Stimulated activated CD4-positive, alpha-beta T cell treated with anti-CD3 and anti-CD28 coated beads, Interleukin-2, amount 100 ng/mL, for 48 hours (primary cell): ENCODE results near the gene TGFBI.

ENCODE experiments used
- DNase-seq, 2 donors: peaks; one replicate each; pipeline ENCODE4 v3.0.0-alpha.2; 2020

Gene TGFBI

GRCh38 chr5:136067422-136067821 is 38.6 kb downstream of the TGFBI start:
- no peak for DNase-seq

- DNase-seq, result no peak
Measured at GRCh38 chr5:136070486-136071285, 41.9 kb downstream of the TGFBI start.

GRCh38 chr5:136073714-136074529 is 45.1 kb downstream of the TGFBI start:
- no peak for DNase-seq

DNA sequence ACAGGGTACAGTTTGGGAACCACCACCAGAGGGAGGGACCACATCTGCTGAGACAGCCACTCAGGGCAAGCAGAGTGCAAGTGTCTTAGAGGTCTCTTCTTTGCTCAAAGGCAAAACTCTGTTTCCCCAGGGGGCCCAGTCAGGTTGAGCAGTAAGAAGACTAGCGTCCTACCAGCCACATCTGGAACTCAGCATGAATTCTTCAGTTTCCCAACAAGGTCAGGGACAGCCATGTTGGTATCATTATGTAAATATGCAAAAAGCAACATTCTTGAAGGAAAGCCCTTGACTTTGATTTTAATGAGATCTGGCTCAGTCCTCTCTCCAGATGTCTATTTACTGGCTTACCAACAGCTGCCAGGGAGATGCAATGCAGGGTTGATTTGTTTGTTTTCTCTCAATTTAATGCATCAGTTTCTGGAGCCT is 46.7 kb downstream of the TGFBI start:
- DNase-seq, result no peak

DNA sequence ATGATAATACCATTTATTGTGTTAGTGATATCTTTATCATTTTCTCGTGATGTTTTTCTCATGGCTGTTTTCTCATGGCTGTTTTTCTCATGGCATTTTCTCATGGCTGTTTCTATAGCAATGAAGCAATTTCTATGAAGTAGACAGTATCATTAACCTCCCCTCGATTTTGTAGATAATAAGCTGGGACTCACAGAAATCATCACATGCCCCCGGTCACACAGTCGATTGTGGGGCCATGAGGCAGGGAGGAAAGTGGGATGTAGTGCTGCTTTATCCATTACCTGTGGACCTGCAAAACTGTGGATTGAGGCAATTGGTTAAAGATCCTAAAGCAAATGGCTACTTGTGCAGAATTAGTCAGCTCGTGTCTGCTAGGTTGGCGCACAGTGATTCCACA is 47.3 kb downstream of the TGFBI start:
- no peak for DNase-seq

DNA sequence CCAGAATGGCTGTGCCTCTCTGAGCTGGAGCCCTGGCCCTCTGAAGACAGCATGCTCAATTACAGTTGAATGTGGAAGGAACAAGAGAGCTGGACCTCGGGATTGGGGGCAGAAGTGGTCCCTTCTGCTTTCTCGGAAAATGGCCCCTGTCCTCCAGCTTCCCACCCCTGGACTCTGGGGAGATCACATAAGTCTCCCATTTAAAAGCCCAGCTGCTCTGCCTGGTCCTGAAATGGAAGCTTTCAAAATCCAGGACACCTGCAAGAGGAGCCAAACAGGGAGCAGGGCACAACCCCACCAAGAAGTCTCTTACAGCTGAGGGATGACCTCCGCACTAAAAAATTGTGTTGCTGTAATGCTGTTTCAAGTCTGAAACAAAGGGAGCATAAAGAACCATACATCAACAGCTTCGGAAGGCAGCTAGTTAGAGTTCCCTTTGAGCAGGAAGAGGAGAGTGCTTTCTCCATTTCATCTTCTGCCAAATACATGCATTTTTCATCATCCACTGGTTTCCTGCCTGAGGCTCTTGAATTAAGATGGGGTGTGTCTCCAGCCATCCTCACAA is 48.2 kb downstream of the TGFBI start:
- no peak for DNase-seq

- no peak for DNase-seq
Measured at GRCh38 chr5:136079195-136079985, 50.6 kb downstream of the TGFBI start.

DNA sequence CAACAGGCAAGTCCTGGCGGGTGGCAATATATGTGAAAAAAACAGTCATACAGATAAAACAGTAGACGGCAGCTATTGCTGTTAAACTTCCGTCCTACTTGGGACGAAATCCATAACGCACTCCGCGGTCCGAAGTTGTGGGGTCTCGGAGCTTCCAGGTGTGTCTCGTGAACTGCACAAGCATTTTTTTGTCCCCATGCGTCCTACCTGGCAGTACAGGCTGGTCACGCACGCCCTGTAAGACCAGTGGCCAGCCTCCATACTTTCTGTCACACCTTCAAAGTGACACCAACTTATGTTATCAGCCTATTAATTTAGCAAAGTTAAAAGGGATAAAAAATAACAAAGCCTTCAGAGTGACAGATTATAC is 51.3 kb downstream of the TGFBI start:
- no peak for DNase-seq

- DNase-seq, result peak; percentile 58 to 77
Measured at GRCh38 chr5:136080483-136081216, 51.9 kb downstream of the TGFBI start.

GRCh38 chr5:136081217-136081591 is 52.4 kb downstream of the TGFBI start:
- no peak for DNase-seq

DNA sequence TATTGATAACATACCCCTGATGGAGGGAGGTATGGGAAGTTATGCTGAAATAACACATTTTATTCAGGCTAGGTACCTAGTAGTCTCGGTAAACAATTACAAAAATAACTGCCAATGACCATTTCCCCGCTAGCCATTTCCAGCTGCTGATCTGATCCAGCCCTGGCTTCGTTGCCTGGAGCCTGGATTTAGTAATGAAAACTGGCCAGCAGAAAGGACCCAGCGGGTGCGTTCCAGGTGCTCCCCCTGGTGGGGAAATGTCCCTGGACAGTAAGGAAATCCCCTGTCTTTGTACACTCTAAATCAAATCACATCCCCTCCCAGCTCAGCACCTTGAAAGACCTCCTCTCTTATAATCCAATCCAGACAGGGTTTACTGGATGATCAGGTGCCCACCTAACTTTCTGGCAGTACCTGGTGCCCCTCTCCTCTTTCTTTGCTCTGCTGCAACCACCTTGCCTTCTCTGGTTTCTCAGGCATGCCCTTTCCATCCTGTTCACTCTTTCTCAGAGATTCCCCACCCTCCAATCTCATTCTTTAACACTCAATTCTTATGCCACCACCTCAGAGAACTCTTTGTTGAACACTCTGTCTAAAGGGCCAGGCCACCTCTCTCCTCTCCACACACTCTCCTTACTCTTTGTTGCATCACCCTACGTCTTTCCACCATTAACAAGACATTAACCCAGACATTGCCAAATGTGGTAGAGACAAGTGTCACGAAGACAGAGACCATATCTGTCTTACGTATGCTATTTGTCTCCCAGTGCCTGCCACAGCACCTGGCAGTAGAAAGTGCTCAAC is 53.8 kb downstream of the TGFBI start:
- peak; percentile 30 to 67 for DNase-seq

- no peak for DNase-seq
Measured at GRCh38 chr5:136084698-136085097, 55.9 kb downstream of the TGFBI start.

DNA sequence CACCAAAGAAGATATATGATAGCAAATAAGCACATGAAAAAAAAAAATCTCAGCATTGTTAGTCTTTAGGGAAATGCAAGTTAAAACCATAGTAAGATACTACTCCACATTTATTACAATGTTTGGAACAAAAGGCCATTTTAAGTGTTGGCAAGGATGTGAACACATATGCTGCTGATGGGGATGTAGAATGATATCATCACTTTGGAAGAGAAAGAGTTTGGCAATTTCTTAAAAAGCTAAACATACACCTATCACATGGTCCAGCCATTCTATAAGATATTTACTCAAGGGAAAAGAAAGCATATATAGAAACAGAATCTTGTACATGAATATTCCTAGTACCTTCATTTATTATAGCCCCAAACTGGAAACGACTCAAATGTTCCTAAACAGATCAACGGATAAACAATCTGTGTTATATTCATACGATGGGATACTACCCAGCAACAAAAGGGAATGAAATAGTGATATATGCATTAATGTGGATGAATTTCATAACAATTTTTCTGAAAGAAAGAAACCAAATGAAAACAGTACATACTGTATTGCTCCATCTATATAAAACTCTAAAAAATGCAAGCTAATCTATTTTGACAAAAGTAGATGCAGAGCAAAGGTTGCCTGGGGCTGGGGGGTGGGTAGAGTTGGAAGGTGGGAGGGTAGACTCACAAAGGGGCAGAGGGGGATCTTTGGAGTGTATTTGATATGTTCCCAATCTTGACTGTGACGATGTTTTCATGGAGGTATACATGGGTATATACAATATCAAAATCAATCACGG is 58.2 kb downstream of the TGFBI start:
- DNase-seq, result no peak

GRCh38 chr5:136087961-136088871 is 59.4 kb downstream of the TGFBI start:
- DNase-seq, result no peak

DNA sequence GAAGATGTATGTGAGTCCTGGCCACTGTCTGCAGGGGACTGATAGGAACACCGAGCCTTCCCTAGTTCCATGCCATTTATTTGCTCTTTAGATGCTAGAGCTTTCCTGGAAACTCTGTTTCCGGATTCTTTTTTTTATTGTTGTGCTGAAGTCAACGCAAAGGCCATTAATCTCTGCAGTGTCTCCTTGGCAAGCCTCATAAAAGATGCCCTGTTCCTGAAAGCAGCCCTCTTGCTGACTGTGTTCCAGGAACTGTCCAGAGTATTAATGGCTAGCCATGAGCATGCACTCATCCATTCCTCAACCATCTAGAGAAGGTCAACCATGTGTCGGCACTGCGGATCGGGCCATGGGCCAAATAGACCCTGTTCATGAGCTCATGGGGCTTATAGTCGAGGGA is 61.0 kb downstream of the TGFBI start:
- DNase-seq, result no peak

DNA sequence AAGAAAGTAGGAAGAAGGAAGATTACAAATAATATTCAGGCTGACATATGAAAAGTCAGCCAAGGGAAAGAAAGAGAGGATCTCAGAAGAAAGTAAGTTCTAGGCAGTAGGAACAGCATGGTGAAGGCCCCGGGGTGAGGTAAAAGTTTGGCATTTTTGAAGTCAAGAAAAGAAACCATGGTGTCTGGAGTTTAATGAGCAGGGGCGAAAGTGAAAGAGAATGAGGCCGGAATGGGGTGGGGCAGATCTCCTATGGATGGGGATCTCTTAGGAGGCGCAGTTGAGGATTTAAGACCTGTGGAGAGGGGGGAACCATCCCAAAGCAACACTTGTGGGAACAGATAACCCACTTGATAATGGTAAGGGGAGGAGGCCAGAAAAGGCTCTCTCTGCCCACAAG is 61.5 kb downstream of the TGFBI start:
- no peak for DNase-seq

GRCh38 chr5:136094189-136094912 is 65.6 kb downstream of the TGFBI start:
- DNase-seq, result no peak

DNA sequence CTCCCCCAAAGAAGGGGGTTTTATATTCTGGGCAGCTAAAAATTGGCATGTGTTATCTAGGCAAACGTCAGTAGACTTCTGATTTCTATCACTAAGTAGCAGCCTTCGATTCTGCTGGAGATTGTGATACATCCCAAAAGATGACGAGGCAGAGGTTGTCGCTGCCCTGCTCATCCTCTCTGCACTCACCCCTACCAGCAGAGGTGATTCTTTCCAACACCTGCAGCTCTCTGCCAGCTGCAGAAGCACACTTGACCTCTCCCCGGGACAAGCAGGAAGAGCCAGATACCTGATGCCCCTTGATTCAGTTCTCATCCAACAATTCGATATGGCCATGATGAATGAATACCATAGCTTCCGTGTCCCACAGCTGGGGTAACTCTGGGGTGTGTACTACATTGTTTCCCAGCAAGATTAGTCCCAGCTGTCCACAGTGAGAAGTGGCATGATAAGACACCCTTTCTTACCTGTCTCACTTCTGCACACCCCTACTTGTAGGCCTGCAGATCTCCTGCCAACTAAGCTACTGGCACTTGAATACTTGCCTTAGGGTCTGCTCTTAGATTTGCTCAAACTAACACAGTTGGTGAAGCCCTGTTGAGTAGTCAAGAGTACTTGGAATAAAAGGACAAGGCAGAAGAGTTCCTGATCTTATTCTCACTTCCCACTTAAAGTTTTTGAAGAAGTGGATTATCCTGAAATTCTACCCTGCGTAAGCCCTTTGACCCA is 66.3 kb downstream of the TGFBI start:
- no peak for DNase-seq
